HG02852 (cell line): ENCODE measurements around the gene SLC10A6.

Experiments
- ATAC-seq: cut with Tn5 transposase; IDR thresholded peaks from one replicate; pipeline ENCODE4 v1.9.1; 2021; ENCODE audit warnings: mild to moderate bottlenecking, moderate library complexity; ENCODE audit not compliant: unreplicated experiment

SLC10A6 gene

DNA sequence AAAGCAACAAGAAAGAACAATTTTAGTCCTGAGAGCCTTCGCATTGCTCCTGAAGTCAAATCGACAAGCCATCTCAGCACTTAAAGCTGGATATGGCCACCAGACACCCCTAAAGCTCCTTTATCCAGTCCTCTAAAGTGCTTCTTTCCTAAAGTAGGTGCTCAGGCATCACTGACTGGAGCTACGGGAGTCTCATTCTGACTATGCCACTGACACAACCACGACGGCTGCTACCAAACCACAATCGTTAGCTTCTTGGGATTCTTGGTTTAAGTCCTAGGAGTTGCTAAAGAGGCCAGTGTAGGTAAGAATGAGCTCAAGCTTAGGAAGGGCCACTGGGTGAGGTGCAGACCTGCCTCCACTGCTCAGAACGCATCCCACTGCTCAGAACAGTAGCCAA, 1.0 kb downstream of the SLC10A6 start:
- ATAC-seq: no peak

DNA sequence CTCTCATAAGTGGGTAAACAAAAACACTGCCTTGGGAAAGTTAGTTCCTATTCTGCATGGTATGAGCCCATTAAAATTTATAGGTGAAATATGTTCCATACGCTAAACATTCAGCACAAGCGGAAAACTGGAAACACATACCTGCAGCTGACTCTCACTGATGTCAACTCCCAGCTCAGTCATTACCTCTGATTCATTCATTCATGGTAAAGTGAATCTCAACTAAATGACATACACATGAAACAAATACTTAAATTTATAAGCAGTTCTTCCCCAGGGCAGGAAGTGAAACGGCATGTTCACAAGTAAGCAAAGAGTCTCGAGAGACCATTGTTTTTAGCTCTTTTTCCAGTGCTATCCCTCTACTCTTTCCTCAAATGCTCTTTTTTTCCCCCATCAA, 1.6 kb downstream of the SLC10A6 start:
- no peak for ATAC-seq

DNA sequence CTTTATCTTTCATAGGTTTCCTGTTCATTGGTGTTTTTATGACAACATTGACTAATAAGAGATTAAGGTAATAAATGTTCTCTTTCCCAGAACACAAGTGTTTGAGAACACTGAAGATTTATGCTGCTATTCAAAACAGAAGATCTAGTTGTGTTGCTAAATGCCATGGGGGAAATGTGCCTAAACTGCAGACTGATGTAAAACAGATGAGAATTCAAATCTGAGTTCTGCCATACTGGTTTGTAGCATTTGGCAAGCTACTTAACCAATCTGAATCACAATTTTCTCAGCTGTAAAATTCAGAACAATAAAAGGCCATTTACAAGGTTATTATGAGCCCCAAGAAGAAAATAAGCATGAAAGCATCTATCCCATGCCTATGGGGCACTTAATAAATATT, 2.3 kb downstream of the SLC10A6 start:
- ATAC-seq: no peak

DNA sequence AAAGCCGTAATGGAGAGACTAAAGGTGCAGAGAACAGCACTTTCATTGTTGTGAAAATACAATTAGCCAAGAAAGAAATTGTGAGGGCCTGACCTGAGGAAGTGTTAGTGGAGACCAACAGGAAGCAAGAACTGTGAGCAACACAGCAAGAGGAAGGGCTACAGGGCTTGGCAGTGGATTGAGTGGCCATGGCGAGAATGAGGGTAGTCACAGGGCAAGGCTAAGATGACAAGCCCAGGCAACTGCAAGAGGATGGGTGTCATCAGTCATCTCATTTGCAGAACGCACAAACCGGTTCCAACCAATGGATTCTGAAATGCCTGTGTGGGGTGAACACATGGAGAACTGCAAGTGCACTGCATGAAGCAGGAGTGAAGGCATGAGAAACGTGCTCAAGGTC, 3.6 kb downstream of the SLC10A6 start:
- ATAC-seq: no peak

DNA sequence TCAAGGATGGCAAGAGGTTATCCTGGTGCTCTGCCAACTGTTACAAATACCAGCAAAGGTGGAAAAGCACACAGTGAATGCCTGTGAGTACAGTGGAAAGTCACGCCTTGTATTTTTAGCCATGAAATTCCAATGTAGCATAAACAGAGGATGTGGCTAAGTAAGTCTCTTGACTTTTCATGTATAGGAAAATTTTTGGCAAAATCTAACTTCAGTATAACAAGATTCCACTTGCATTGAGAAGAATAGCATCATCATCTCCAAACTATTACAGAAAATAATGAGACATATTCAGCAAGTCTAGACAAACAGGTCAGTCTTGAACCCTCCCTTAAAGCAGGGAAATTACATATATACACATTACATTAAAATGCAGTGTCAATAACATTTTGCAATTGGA, 7.9 kb downstream of the SLC10A6 start:
- no peak for ATAC-seq

DNA sequence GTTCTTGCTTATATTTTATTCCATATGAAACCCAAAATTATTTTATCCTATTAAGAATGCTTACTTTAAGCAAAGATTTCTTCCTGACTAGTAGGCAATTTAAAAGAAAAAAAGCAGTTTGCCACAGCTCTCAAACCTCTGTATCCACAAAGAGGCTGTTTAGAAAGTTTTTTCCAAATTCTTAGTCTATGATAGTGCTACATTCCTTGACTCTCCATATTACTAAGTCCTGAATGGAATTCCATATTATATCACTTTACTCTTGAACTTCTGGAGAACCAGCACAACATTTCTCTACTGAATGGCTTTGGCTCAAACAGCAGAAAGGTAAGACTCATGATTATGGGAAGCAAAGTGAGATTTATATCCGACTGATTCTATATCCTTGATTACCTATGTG, 8.3 kb downstream of the SLC10A6 start:
- ATAC-seq: no peak

DNA sequence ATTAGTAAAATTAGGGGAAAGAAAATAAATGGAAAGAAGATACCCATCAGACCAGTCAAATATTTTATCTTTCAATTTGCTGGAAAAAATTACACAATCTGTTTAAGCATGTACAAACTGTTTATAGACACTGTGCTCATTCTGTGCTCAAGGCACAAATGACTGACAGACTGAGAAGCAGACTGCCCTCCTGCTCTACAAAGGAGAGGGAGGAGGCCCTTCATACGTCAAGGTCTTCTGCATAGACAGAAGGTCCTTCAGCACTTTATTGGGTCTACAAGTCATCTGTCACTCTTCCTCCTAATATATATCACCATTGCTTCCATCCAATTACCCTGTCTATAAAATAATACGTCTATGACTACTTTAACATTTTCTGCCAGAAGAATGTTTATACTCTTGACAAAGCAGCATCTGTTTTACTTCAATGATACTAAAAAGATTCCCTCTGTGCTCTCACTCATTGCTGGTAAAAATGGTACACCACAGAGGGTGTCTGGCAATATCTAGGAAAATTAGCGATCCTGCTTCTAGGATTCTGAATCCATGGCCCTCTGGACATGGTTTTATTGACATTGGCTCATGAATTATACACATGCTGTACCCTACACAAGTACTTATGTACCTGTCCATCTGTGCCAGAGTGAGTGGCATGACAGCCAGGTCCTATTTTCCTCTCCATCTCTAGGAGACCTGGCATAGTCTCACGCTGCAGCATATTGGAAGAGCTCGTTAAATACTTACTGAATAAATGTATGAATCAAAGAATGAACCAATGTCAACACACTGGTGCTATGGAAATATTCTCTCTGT, 11.3 kb downstream of the SLC10A6 start:
- no peak for ATAC-seq

DNA sequence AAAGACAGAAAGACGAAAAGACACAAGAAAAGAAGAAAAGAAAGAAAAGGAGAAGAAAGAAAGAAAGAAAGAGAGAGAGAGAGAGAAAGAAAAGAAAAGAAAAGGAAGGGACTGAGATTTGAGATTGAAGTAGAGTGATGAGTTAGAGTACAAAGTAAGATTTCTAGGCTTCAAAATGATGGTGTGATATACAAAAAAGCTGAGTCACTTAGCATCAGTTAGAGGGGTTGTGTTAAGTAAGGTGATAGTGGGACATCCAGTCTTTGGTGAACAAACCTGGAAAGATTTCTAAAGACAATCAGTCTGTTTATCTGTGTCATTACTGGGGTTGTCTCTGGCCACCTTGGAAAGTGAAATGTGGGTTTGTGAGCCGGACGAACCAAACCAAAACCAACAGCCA, 13.5 kb downstream of the SLC10A6 start:
- ATAC-seq: no peak

DNA sequence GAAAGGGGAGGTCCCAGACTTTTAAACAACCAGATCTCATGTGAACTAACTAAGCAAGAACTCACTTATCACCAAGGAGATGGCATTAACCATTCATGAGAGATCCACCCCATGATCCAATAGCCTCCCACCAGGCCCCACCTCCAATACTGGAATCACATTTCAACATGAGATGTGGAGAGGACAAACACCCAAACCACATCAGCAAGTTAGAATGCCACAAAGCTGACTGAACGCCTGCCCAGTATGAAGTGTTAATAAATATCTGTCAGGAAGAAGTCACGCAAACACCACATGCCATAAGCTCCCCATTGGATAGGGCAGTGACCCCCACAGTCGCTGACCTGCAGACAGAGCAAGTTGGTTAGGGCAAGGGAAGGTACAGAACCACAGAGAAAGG, 14.3 kb downstream of the SLC10A6 start:
- no peak for ATAC-seq

DNA sequence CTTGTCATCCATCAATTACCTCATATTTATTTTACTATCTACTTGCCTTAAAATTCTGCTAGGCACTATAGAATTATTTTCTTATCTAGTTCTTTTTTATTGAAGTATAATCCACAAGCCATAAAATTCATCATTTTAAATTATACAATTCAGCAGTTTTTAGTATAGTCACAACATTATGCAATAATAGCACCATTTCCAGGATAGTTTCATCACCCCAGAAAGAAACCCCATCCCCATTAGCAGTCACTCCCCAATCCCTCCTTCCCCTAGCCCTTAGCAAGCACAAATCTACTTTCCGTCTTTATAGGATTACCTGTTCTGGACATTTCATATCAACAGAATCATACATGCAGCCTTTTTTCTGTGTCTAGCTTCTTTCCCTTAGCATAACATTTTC, 15.6 kb downstream of the SLC10A6 start:
- no peak for ATAC-seq

DNA sequence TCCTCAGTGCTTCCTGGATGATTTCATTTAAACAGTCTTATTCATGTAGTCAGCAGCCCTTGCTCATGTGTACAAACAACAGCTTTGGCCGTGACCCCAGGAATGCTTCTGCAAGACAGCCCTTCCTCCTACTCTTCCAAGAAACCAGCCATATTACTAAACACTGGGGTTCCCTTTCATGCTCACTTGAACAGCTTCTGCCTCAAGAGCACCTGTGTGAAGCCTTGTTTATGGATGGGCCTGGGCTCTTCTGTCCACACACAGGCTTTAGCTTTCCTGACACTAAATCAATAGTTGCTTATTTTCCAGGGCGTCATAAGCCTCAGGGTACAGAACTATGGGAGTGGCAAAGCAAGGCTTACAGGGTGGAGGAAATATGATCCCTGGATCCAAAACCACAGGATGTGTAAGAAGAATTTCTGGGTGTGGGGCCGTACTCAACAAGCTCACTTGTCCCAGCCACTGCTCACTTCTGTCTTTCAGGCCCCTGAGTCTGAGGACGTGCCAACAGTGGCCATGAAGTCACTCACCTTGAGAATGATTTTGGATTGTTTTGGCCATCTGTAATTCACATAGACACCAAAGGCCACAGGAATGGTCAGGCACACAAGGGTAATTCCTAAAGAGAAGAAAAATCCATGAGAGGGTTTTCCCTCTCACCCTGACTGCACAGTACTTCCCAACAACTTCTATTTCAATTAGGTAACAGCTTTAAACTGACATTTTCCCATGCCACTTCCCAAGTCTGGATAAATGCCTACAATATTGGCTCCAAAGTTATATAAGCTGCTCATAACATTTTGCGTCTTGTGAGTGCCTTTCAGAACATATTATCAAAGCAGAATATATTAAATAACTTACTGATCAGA, 17.7 kb downstream of the SLC10A6 start:
- no peak for ATAC-seq

DNA sequence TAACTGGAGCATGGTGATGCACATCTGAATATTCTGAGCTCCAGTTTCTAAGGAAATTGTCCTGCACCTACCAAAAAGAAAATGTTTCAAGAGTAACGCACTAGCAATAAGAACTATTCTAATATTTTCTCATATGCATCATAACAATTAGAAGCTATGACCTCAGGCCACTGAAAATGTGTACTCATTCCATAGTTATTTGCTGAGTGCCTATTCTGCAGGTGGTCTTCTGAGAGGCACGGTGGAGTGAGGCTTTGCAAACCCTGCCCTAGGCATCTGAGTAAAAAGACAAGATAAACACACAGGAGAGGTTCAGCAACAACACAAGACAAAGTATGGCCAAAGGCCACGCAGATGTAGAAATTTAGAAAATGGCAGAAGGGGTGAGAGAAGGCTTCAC, 23.7 kb downstream of the SLC10A6 start:
- ATAC-seq: no peak

DNA sequence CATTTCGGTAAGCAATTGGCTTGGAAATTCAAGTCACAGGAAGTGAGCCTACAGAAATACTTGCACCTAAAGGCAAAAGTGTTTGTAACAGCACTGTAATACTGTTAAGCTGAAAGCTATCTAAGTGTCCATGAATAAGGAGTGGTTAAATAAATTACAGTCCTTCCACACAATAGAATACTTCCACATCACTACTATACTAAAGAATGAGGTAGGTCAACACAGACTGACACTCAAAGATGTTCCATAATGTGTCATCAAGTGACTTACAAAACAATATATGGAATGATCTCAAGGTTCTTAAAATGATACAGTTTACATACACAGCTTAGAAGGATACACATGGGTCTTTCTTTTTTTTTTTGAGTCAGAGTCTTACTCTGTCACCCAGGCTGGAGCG, 27.0 kb downstream of the SLC10A6 start:
- ATAC-seq: no peak

DNA sequence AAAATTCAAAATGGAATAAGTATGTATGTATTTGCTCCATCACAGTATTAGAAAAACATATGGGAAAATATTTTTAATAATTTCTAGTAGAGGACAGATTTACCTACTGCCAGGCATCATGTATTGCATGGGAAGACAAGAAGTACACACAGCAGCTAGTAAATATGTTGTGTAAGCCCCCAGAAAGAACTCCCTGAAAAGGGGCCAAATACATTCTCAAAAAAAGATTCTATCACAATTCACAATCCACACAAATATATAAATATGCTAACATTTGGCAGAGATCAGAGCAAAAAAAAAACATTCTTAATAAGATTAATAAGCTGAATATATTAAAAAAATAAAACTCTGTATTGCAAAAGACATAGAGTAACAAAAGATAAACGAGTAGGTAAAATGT, 28.0 kb downstream of the SLC10A6 start:
- ATAC-seq: no peak

DNA sequence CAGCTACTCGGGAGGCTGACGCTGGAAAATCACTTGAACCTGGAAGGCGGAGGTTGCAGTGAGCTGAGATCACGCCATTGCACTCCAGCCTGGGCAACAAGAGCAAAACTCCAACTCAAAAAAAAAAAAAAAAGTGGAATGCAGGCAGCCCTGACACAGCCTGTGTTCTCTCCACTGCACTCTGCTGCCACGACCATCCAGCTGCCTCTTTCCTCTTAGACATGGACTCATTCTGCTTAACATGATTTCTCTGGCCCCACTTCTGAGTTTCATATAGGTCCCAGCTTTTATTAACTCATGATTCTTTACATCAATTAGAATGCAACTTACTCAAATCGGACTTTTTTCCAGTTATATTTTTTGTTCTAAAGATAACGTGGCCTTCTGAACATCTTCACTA, 29.6 kb downstream of the SLC10A6 start:
- no peak for ATAC-seq

DNA sequence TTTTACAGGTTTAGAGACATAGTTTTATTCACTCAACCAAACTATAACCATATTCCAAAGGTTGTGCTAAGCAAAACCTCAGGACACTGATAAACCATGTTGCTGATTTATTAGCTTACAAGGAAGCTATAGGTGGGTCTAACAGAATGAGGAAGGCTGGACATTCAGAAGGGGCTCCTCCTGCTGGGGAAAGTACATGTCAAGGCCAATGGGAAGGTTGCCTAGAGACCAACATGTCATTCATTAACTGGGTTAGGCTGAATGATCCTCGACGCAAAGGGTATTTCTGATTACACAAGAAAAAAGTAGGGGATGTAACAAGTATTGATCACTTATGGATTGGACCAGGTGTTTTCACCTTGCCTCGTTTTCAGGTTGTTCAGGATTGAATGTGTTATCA, 30.3 kb downstream of the SLC10A6 start:
- ATAC-seq: no peak

DNA sequence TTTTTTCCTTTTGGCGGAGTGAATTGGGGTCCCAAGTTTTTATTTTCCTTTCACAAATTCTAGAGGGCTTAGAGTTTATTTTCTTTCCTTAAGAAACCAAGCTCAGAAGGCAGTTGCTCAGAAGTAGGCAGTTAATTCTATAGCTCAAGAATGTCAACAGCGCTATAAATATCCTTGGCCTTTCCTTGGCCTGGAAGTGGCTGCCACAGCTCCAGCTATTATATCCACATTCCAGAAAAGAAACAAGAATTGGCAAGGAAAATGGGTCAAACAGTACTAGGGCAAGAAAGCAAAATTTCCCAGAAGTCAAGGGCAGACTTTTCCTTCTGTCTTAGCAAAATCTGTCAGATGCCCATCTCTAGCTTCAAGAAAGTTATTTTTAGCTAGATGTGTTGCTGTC, 31.0 kb downstream of the SLC10A6 start:
- no peak for ATAC-seq

DNA sequence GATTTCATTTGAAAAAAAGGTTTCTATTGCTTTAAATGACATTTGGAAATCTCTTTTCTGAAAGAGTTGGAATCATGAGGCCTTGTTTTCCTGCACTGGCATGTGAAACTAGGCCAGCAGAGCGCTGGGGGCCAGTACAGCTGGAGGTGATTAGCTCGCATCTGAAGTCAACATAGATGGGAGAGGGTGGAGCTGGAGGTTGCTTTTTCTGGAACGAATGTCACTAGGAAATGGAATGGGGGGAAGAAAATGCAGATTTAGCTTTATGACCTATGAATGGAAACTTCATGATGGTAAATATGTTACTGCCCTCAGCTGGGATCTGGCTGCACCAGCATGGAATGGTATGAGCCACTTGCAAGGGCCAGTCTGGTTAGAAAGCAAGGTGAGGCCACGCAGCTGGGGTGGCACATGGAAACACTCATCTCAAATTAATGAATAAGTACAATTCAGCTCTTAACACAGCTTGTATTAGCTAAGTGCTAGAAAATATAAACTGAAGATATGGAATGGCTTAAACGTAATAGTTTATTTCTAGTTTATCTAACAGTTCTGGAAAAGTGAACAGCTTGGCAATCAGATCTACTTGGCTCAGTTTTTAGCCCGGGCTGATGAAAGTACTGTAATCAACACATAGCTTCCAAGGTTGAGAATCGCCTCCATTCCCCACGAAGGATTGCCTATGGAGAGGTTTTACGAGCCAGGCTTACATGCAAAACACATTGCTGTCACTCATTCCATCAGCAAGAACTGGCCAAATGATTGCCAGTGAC, 32.5 kb downstream of the SLC10A6 start:
- ATAC-seq: no peak

DNA sequence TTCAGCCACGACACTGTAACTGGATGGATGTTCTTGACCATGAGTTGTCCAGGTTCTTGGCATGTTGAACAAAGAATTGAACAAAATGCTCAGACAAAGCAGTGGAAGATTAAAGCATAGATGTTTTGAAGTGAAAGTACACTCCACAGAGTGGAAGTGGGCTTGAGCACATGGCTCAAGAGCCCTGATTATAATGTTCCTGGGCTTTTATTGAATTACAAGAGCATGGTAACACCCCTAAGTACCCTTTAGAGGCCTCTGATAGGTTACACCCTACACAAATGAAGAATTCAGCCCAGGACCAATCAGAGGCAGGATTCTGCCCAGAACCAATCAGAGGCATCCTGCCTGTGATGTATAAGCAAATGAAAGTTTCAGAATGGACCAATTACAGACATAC, 33.5 kb downstream of the SLC10A6 start:
- ATAC-seq: no peak

DNA sequence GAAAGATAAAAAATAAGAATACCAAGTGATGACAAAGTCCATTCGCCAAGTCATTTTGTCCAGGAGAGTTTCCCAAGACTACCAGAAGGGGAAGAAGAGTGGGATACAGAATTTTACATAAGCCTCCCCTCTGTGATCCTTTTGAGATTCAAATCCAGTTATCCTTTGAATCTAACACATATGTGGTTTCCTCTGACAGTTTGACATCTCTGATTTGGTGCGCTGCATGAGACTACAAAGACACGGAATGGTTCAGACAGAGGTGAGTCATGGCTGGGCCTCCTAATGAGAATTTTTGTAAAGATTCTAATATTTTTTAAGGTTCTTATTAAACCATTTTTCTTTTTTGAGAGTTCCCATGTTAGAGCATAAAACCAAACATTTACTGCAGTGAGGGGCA, 38.3 kb downstream of the SLC10A6 start:
- ATAC-seq: no peak

DNA sequence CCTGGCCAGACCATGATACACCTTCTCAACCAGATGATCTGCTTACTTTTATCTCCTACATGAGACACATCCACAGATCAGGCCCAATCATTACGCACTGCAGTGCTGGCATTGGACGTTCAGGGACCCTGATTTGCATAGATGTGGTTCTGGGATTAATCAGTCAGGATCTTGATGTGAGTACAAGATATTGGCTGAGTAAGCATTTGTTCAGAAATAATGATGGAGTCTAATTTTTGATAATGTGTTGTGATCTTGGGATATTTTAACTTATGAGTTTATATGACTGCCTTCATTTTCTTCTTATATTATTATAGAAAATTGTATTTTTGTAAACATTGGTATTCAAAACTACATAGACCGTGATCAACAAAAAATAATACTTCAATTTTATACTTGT, 39.4 kb downstream of the SLC10A6 start:
- ATAC-seq: no peak

DNA sequence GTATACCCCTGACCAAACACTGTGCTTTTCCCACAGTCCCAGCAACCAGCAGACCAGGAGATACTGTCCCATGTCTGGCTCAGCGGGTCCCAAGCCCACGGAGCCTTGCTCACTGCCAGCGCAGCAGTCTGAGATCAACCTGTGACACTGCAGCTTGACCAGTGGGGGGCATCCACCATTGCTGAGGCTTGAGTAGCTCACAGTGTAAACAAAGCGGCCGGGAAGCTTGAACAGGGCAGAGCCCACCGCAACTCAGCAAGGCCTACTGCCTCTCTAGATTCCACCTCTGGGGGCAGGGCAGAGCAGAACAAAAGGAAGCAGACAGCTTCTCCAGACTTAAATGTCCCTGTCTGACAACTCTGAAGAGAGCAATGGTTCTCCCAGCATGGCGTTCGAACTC, 58.1 kb downstream of the SLC10A6 start:
- no peak for ATAC-seq
